Measurements from ENCODE around the gene RASGEF1C.

The RASGEF1C gene

GRCh38 chr5:180179442-180180420 is 29.3 kb downstream of the RASGEF1C start:
- no peak for DNase-seq (ENCODE audit: low read depth)

- DNase-seq (ENCODE audit: low read depth): no peak
Measured at GRCh38 chr5:180178531-180179441, 30.2 kb downstream of the RASGEF1C start.

- no peak for DNase-seq (ENCODE audit: low read depth)
Measured at GRCh38 chr5:180176191-180176590, 32.8 kb downstream of the RASGEF1C start.

GRCh38 chr5:180175015-180175431 is 34.0 kb downstream of the RASGEF1C start:
- no peak for DNase-seq (ENCODE audit: low read depth)

GRCh38 chr5:180174587-180174972 is 34.4 kb downstream of the RASGEF1C start:
- no peak for DNase-seq (ENCODE audit: low read depth)

- DNase-seq (ENCODE audit: low read depth): no peak
Measured at GRCh38 chr5:180173875-180174586, 35.0 kb downstream of the RASGEF1C start.

GRCh38 chr5:180173198-180173544 is 35.8 kb downstream of the RASGEF1C start:
- DNase-seq (ENCODE audit: low read depth): no peak

- DNase-seq (ENCODE audit: low read depth): no peak
Measured at GRCh38 chr5:180172447-180173197, 36.4 kb downstream of the RASGEF1C start.

- no peak for DNase-seq (ENCODE audit: low read depth)
Measured at GRCh38 chr5:180171568-180172094, 37.4 kb downstream of the RASGEF1C start.

GRCh38 chr5:180170810-180171567 is 38.0 kb downstream of the RASGEF1C start:
- DNase-seq (ENCODE audit: low read depth): no peak

GRCh38 chr5:180170106-180170809 is 38.8 kb downstream of the RASGEF1C start:
- no peak for DNase-seq (ENCODE audit: low read depth)

GRCh38 chr5:180169248-180170105 is 39.5 kb downstream of the RASGEF1C start:
- no peak for DNase-seq (ENCODE audit: low read depth)

GRCh38 chr5:180168758-180169157 is 40.3 kb downstream of the RASGEF1C start:
- no peak for DNase-seq (ENCODE audit: low read depth)

- no peak for DNase-seq (ENCODE audit: low read depth)
Measured at GRCh38 chr5:180166176-180166575, 42.8 kb downstream of the RASGEF1C start.

GRCh38 chr5:180162304-180162661 is 46.7 kb downstream of the RASGEF1C start:
- DNase-seq (ENCODE audit: low read depth): no peak

- DNase-seq (ENCODE audit: low read depth): no peak
Measured at GRCh38 chr5:180161420-180162303, 47.3 kb downstream of the RASGEF1C start.

GRCh38 chr5:180160789-180161188 is 48.2 kb downstream of the RASGEF1C start:
- DNase-seq (ENCODE audit: low read depth): no peak

GRCh38 chr5:180160215-180160614 is 48.8 kb downstream of the RASGEF1C start:
- DNase-seq (ENCODE audit: low read depth): no peak

Data from GM04503 (cell line).